HEK293 (cell line): Measurements from ENCODE around the gene PNMA1.

Experiments
- CTCF ChIA-PET: fragments of 350-600 bp; formaldehyde crosslinking; extraction: SDS; loops from one replicate; lab custom pipeline; 2021; ENCODE audit warnings: antibody characterized with exemption; lab: Yijun Ruan, JAX
- POLR2A ChIA-PET: fragments of 300-600 bp; formaldehyde crosslinking; extraction: SDS; loops from one replicate; lab custom pipeline; 2020; ENCODE audit warnings: antibody characterized with exemption, inconsistent platforms; lab: Yijun Ruan, JAX
- H3K27ac ChIP-seq: fragments of 200-500 bp; sonication (Bioruptor generic); 2 replicates; pipeline ENCODE4 v1.5.1; 2014; ENCODE audit warnings: low read depth, low read length, control low read depth, inconsistent platforms; ENCODE audit errors: extremely low read depth
- H3K36me3 ChIP-seq, 2 experiments: fragments of 200-500 bp in 1 of 2; sonication (Bioruptor generic) in 1 of 2; 1 replicate in 1 of 2; 2 replicates in 1 of 2; pipeline ENCODE4 v1.5.1; 2014 to 2017; ENCODE audit warnings: inconsistent platforms in 2 of 2, low read length in 2 of 2; ENCODE audit not compliant: control insufficient read depth in 2 of 2, insufficient read depth in 1 of 2
- H3K4me1 ChIP-seq: fragments of 200-500 bp; sonication (Bioruptor generic); 2 replicates; pipeline ENCODE4 v1.5.1; 2014; ENCODE audit warnings: mild to moderate bottlenecking, low read length, inconsistent platforms; ENCODE audit not compliant: control insufficient read depth, insufficient read depth
- H3K4me3 ChIP-seq: 2 replicates; pipeline ENCODE4 v1.5.1; 2011; ENCODE audit warnings: low read depth, mild to moderate bottlenecking, control low read depth, low read length, moderate library complexity
- H3K9me3 ChIP-seq: fragments of 200-500 bp; sonication (Bioruptor generic); 2 replicates; pipeline ENCODE4 v1.5.1; 2014; ENCODE audit warnings: low read depth, low read length, inconsistent platforms; ENCODE audit not compliant: control insufficient read depth, insufficient read depth
- BCL11B ChIP-seq: fragments of 450-650 bp; formaldehyde crosslinking; IDR thresholded peaks from 2 replicates; pipeline ENCODE4 v1.5.1; 2016; ENCODE audit warnings: low read depth, missing biosample characterization, missing genetic modification characterization
- EGR2 ChIP-seq: fragments of 450-650 bp; formaldehyde crosslinking; IDR thresholded peaks from 2 replicates; pipeline ENCODE4 v1.5.1; 2016; ENCODE audit warnings: low read depth, missing biosample characterization, missing genetic modification characterization
- KLF10 ChIP-seq: fragments of 450-650 bp; IDR thresholded peaks from 2 replicates; pipeline ENCODE4 v1.5.1; 2018; ENCODE audit warnings: missing biosample characterization, mild to moderate bottlenecking, missing genetic modification characterization
- KLF9 ChIP-seq: fragments of 450-650 bp; formaldehyde crosslinking; IDR thresholded peaks from 2 replicates; pipeline ENCODE4 v1.5.1; 2016; ENCODE audit warnings: missing biosample characterization, missing genetic modification characterization, low read depth
- SETDB1 ChIP-seq: IDR thresholded peaks from one replicate; pipeline ENCODE4 v1.6.1; 2017; ENCODE audit warnings: mild to moderate bottlenecking, low read length, moderate library complexity, mixed read lengths; ENCODE audit not compliant: insufficient read length
- ZBTB21 ChIP-seq: fragments of 450-650 bp; formaldehyde crosslinking; IDR thresholded peaks from 2 replicates; pipeline ENCODE4 v1.5.1; 2017; ENCODE audit warnings: missing biosample characterization, missing genetic modification characterization
- ZNF174 ChIP-seq: fragments of 450-650 bp; formaldehyde crosslinking; IDR thresholded peaks from 2 replicates; pipeline ENCODE4 v1.5.0; 2017; ENCODE audit warnings: missing biosample characterization, mild to moderate bottlenecking, missing genetic modification characterization
- ZNF184 ChIP-seq: fragments of 450-650 bp; IDR thresholded peaks from 2 replicates; pipeline ENCODE4 v1.5.1; 2018; ENCODE audit warnings: missing biosample characterization, mild to moderate bottlenecking, missing genetic modification characterization
- ZNF202 ChIP-seq: fragments of 450-650 bp; formaldehyde crosslinking; IDR thresholded peaks from 2 replicates; pipeline ENCODE4 v1.5.1; 2016; ENCODE audit warnings: missing biosample characterization, missing genetic modification characterization, borderline replicate concordance
- ZNF221 ChIP-seq: fragments of 450-650 bp; formaldehyde crosslinking; IDR thresholded peaks from 2 replicates; pipeline ENCODE4 v1.5.1; 2017; ENCODE audit warnings: missing biosample characterization, missing genetic modification characterization, borderline replicate concordance
- ZNF292 ChIP-seq: fragments of 450-650 bp; formaldehyde crosslinking; IDR thresholded peaks from 2 replicates; pipeline ENCODE4 v1.5.1; 2016; ENCODE audit warnings: low read depth, missing biosample characterization, missing genetic modification characterization, borderline replicate concordance
- ZNF335 ChIP-seq: fragments of 450-650 bp; formaldehyde crosslinking; conservative IDR thresholded peaks from 2 replicates; pipeline ENCODE4 v1.5.1; 2016; ENCODE audit warnings: missing biosample characterization, missing genetic modification characterization
- ZNF391 ChIP-seq: fragments of 450-650 bp; formaldehyde crosslinking; IDR thresholded peaks from 2 replicates; pipeline ENCODE4 v1.5.1; 2016; ENCODE audit warnings: low read depth, missing biosample characterization, missing genetic modification characterization, borderline replicate concordance
- ZNF473 ChIP-seq: fragments of 450-650 bp; formaldehyde crosslinking; IDR thresholded peaks from 2 replicates; pipeline ENCODE4 v1.5.1; 2017; ENCODE audit warnings: missing biosample characterization, missing genetic modification characterization
- ZNF521 ChIP-seq: fragments of 450-650 bp; formaldehyde crosslinking; IDR thresholded peaks from 2 replicates; pipeline ENCODE4 v1.5.1; 2017; ENCODE audit warnings: missing biosample characterization, mild to moderate bottlenecking, missing genetic modification characterization
- ZNF558 ChIP-seq: fragments of 450-650 bp; formaldehyde crosslinking; IDR thresholded peaks from 2 replicates; pipeline ENCODE4 v1.5.1; 2016; ENCODE audit warnings: missing biosample characterization, missing genetic modification characterization
- ZNF561 ChIP-seq: fragments of 450-650 bp; IDR thresholded peaks from 2 replicates; pipeline ENCODE4 v1.5.1; 2018; ENCODE audit warnings: missing biosample characterization, missing genetic modification characterization, borderline replicate concordance
- ZNF571 ChIP-seq: fragments of 450-650 bp; formaldehyde crosslinking; IDR thresholded peaks from 2 replicates; pipeline ENCODE4 v1.5.0; 2017; ENCODE audit warnings: missing biosample characterization, missing genetic modification characterization
- ZNF626 ChIP-seq: fragments of 450-650 bp; sonication (Bioruptor Pico); formaldehyde crosslinking; IDR thresholded peaks from 2 replicates; pipeline ENCODE4 v1.5.1; 2018; ENCODE audit warnings: missing biosample characterization, missing genetic modification characterization, inconsistent platforms
- ZNF660 ChIP-seq: fragments of 450-650 bp; IDR thresholded peaks from 2 replicates; pipeline ENCODE4 v1.5.1; 2018; ENCODE audit warnings: missing biosample characterization, mild to moderate bottlenecking, missing genetic modification characterization
- ZNF747 ChIP-seq: fragments of 450-650 bp; formaldehyde crosslinking; IDR thresholded peaks from 2 replicates; pipeline ENCODE4 v1.5.1; 2016; ENCODE audit warnings: missing biosample characterization, missing genetic modification characterization
- ZNF776 ChIP-seq: fragments of 450-650 bp; formaldehyde crosslinking; IDR thresholded peaks from 2 replicates; pipeline ENCODE4 v1.5.0; 2017; ENCODE audit warnings: missing biosample characterization, missing genetic modification characterization, borderline replicate concordance
- ZNF791 ChIP-seq: fragments of 450-650 bp; formaldehyde crosslinking; IDR thresholded peaks from 2 replicates; pipeline ENCODE4 v1.5.1; 2016; ENCODE audit warnings: missing biosample characterization, missing genetic modification characterization
- ZNF792 ChIP-seq: fragments of 450-650 bp; formaldehyde crosslinking; IDR thresholded peaks from 2 replicates; pipeline ENCODE4 v1.5.1; 2016; ENCODE audit warnings: missing biosample characterization, missing genetic modification characterization
- TF ChIP-seq, protein P1 (sequence below): fragments of 450-650 bp; formaldehyde crosslinking; IDR thresholded peaks from 2 replicates; pipeline ENCODE4 v1.5.1; 2016; ENCODE audit warnings: missing biosample characterization, missing genetic modification characterization
- TF ChIP-seq, protein P2 (sequence below): fragments of 450-650 bp; formaldehyde crosslinking; IDR thresholded peaks from 2 replicates; pipeline ENCODE4 v1.5.1; 2016; ENCODE audit warnings: missing biosample characterization, missing genetic modification characterization
- TF ChIP-seq, protein P3 (sequence below): fragments of 450-650 bp; IDR thresholded peaks from 2 replicates; pipeline ENCODE4 v1.5.1; 2018; ENCODE audit warnings: missing biosample characterization, missing genetic modification characterization
- TF ChIP-seq, protein P4 (sequence below): IDR thresholded peaks from 2 replicates; pipeline ENCODE4 v1.6.1; 2011; ENCODE audit warnings: mild to moderate bottlenecking, low read depth, low read length, borderline replicate concordance
- TF ChIP-seq, protein P5 (sequence below): fragments of 450-650 bp; formaldehyde crosslinking; IDR thresholded peaks from 2 replicates; pipeline ENCODE4 v1.5.1; 2017; ENCODE audit warnings: missing biosample characterization, missing genetic modification characterization
- TF ChIP-seq, protein P6 (sequence below): fragments of 450-650 bp; formaldehyde crosslinking; IDR thresholded peaks from 2 replicates; pipeline ENCODE4 v1.5.1; 2016; ENCODE audit warnings: missing biosample characterization, missing genetic modification characterization
- TF ChIP-seq, protein P7 (sequence below): fragments of 450-650 bp; formaldehyde crosslinking; IDR thresholded peaks from 2 replicates; pipeline ENCODE4 v1.5.1; 2016; ENCODE audit warnings: missing biosample characterization, missing genetic modification characterization, borderline replicate concordance

Gene PNMA1

DNA sequence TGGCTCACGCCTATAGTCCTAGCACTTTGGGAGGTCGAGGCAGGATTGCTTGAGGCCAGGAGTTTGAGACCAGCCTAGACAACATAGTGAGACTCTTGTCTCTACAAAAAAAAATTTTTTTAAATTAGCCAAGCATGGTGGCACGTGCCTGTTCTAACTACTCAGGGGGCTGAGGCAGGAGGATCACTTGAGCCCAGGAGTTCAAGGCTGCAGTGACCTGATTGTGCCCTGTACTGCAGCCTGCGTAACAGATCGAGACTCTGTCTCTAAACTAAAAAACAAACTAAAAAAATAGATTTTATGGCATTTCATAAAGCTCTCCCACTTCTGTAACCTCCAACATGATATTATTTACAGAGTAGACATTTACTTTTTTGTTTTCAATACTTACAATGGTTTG is 29.6 kb downstream of the PNMA1 start:
- CTCF ChIA-PET, result no interaction called here
- POLR2A ChIA-PET, result no interaction called here
- peaks cover 4 to 8% of the 10 kb centered on the region in 2 experiments; a peak in 2 of 3 replicates for H3K36me3 ChIP-seq

DNA sequence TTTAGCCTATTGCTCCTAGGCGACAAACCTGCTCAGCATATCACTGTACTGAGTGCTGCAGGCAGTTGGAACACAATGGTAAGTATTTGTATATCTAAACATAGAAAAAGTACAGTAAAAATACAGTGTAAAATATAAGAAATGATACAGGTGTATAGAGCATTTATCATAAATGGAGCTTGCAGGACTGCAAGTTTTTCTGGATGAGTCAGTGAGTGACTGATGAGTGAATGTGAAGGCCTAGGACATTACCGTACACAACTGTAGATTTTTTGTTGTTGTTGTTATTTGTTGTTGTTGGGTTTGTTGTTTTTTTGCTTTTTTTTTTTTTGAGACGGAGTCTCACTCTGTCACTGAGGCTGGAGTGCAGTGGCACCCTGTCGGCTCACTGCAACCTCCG is 33.4 kb downstream of the PNMA1 start:
- Histone ChIP-seq H3K9me3 (no peaks in the 10 kb centered on the region), H3K4me3 (no peak overlapping the region), H3K27ac (no peak overlapping the region), H3K36me3 (peaks cover 0 to 4% of the 10 kb centered on the region in 2 experiments; a peak in 1 of 3 replicates)
- POLR2A ChIA-PET, result no interaction called here
- TF ChIP-seq ZNF202 (tag by site-specific recombination), result no peak
- TF ChIP-seq ZBTB21 (tag by site-specific recombination), result no peak
- TF ChIP-seq ZNF792, result no peak
- TF ChIP-seq, protein P1, sequence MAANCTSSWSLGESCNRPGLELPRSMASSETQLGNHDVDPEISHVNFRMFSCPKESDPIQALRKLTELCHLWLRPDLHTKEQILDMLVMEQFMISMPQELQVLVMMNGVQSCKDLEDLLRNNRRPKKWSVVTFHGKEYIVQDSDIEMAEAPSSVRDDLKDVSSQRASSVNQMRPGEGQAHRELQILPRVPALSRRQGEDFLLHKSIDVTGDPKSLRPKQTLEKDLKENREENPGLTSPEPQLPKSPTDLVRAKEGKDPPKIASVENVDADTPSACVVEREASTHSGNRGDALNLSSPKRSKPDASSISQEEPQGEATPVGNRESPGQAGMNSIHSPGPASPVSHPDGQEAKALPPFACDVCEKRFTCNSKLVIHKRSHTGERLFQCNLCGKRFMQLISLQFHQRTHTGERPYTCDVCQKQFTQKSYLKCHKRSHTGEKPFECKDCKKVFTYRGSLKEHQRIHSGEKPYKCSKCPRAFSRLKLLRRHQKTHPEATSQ (tag by site-specific recombination), result no peak
- no peak for TF ChIP-seq ZNF626 (tag by site-specific recombination)
- TF ChIP-seq ZNF571 (tag by site-specific recombination), result no peak
- TF ChIP-seq, protein P2, sequence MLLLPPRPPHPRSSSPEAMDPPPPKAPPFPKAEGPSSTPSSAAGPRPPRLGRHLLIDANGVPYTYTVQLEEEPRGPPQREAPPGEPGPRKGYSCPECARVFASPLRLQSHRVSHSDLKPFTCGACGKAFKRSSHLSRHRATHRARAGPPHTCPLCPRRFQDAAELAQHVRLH (tag by site-specific recombination), result no peak
- TF ChIP-seq ZNF184 (tag by site-specific recombination), result no peak
- no peak for TF ChIP-seq BCL11B (tag by site-specific recombination)
- TF ChIP-seq, protein P3, sequence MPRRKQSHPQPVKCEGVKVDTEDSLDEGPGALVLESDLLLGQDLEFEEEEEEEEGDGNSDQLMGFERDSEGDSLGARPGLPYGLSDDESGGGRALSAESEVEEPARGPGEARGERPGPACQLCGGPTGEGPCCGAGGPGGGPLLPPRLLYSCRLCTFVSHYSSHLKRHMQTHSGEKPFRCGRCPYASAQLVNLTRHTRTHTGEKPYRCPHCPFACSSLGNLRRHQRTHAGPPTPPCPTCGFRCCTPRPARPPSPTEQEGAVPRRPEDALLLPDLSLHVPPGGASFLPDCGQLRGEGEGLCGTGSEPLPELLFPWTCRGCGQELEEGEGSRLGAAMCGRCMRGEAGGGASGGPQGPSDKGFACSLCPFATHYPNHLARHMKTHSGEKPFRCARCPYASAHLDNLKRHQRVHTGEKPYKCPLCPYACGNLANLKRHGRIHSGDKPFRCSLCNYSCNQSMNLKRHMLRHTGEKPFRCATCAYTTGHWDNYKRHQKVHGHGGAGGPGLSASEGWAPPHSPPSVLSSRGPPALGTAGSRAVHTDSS (tag by site-specific recombination), result no peak
- TF ChIP-seq, protein P4, sequence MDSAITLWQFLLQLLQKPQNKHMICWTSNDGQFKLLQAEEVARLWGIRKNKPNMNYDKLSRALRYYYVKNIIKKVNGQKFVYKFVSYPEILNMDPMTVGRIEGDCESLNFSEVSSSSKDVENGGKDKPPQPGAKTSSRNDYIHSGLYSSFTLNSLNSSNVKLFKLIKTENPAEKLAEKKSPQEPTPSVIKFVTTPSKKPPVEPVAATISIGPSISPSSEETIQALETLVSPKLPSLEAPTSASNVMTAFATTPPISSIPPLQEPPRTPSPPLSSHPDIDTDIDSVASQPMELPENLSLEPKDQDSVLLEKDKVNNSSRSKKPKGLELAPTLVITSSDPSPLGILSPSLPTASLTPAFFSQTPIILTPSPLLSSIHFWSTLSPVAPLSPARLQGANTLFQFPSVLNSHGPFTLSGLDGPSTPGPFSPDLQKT, result no peak
- TF ChIP-seq ZNF561 (tag by site-specific recombination), result no peak
- TF ChIP-seq, protein P5, sequence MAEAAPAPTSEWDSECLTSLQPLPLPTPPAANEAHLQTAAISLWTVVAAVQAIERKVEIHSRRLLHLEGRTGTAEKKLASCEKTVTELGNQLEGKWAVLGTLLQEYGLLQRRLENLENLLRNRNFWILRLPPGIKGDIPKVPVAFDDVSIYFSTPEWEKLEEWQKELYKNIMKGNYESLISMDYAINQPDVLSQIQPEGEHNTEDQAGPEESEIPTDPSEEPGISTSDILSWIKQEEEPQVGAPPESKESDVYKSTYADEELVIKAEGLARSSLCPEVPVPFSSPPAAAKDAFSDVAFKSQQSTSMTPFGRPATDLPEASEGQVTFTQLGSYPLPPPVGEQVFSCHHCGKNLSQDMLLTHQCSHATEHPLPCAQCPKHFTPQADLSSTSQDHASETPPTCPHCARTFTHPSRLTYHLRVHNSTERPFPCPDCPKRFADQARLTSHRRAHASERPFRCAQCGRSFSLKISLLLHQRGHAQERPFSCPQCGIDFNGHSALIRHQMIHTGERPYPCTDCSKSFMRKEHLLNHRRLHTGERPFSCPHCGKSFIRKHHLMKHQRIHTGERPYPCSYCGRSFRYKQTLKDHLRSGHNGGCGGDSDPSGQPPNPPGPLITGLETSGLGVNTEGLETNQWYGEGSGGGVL (tag by site-specific recombination), result no peak
- TF ChIP-seq, protein P6, sequence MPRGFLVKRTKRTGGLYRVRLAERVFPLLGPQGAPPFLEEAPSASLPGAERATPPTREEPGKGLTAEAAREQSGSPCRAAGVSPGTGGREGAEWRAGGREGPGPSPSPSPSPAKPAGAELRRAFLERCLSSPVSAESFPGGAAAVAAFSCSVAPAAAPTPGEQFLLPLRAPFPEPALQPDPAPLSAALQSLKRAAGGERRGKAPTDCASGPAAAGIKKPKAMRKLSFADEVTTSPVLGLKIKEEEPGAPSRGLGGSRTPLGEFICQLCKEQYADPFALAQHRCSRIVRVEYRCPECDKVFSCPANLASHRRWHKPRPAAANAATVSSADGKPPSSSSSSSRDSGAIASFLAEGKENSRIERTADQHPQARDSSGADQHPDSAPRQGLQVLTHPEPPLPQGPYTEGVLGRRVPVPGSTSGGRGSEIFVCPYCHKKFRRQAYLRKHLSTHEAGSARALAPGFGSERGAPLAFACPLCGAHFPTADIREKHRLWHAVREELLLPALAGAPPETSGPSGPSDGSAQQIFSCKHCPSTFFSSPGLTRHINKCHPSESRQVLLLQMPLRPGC (tag by site-specific recombination), result no peak
- no peak for TF ChIP-seq ZNF558
- TF ChIP-seq ZNF660 (tag by site-specific recombination), result no peak
- TF ChIP-seq SETDB1, result no peak
- TF ChIP-seq, all 188 proteins: peak for 0
- CTCF ChIA-PET, result interaction anchor here (0.6 to 1.1 kb wide), 2 partner anchors 19 to 107 kb away, joined by 3 to 8 read pairs; no protein-coding TSS in a partner anchor
- H3K4me1 ChIP-seq, result no peaks in the 10 kb centered on the region

More for the DNA sequence above, 29.6 kb downstream of the PNMA1 start:
- Histone ChIP-seq H3K9me3 (no peaks in the 10 kb centered on the region), H3K4me3 (no peak overlapping the region)
- TF ChIP-seq EGR2 (tag by site-specific recombination) (no peak), ZNF174 (no peak), ZNF791 (tag by site-specific recombination) (no peak), ZNF747 (tag by site-specific recombination) (no peak), ZNF335 (tag by site-specific recombination) (no peak), KLF9 (tag by site-specific recombination) (no peak), KLF10 (tag by site-specific recombination) (no peak), ZNF776 (tag by site-specific recombination) (no peak), ZNF521 (tag by site-specific recombination) (no peak), ZNF391 (tag by site-specific recombination) (no peak), ZNF473 (no peak), ZNF221 (tag by site-specific recombination) (no peak), ZNF292 (tag by site-specific recombination) (no peak)
- TF ChIP-seq, protein P7, sequence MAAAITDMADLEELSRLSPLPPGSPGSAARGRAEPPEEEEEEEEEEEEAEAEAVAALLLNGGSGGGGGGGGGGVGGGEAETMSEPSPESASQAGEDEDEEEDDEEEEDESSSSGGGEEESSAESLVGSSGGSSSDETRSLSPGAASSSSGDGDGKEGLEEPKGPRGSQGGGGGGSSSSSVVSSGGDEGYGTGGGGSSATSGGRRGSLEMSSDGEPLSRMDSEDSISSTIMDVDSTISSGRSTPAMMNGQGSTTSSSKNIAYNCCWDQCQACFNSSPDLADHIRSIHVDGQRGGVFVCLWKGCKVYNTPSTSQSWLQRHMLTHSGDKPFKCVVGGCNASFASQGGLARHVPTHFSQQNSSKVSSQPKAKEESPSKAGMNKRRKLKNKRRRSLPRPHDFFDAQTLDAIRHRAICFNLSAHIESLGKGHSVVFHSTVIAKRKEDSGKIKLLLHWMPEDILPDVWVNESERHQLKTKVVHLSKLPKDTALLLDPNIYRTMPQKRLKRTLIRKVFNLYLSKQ (tag by site-specific recombination), result no peak
- TF ChIP-seq, all 188 proteins: peak for 0
- no peak overlapping the region for H3K27ac ChIP-seq
- no peaks in the 10 kb centered on the region for H3K4me1 ChIP-seq
